ENCODE results near the gene RSPH1. TPM values are rescaled to one million over a fixed set of nuclear protein-coding genes. Genes with fewer than 3 reads are reported as not detected.

Gene RSPH1
- total RNA-seq, 2 donors from 2014 or later, result 1.8 to 2.2 TPM

DNA sequence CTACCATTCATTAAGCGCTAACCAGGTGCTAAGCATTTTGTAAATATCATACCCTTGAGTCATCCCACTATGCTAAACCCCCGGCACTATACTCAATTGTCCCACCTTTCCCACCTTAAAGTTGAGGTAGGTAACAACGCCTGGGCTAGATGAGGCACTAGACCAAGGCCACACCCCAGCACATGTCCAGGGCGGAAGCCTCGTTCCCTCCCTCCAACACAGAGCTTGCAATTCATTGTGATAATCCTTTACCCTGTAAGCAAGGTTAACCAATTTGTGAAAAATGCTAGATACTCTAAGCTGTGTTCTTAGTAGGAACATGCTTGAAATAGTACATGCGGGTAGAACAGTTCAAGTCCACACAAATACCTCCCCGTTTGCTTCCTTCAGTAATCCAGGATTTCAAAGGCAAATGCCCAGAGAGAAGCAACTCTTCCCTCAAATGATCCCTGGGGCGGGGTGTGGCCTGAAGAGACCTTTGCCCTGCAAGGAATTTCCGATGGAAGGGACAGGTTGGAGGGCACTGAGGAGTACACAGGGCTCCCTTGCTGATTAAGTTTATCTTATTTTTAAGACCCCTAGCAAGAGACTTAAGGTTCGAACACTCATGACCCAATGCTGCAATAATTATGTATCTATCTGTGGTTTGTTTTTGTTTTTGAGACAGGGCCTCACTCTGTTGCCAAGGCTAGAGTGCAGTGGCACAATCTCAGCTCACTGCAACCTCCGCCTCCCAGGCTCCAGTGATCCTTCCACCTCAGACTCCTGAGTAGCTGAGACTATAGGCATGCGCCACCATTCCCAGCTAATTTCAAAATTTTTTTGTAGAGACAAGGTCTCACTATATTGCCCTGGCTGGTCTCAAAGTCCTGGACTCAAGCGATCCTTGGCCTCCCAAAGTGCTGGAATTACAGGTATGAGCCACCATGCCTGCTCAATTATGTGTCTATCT lies 2.6 kb downstream of the RSPH1 start:
- Mint-ChIP-seq H3K27me3 (ENCODE audit: insufficient read depth) (peaks cover 13% of the 10 kb centered on the region), H3K4me3 (no peak overlapping the region), H3K9me3 (no peaks in the 10 kb centered on the region), H3K27ac (no peak overlapping the region), H3K36me3 (ENCODE audit: low read depth) (no peaks in the 10 kb centered on the region), H3K4me1 (peaks cover 24% of the 10 kb centered on the region)
- H3K9ac ChIP-seq (ENCODE audit: extremely low read depth, low read length, poor library complexity, severe bottlenecking), result no peak overlapping the region
- H3K4me1 ChIP-seq (ENCODE audit: control insufficient read depth, insufficient read depth, low read length), result peaks cover 5% of the 10 kb centered on the region
- no peaks in the 10 kb centered on the region for H3K36me3 ChIP-seq (ENCODE audit: control insufficient read depth, insufficient read depth, low read length)
- WGBS, 2 experiments (ENCODE audit: insufficient coverage in 1 of 2, insufficient read length in 1 of 2), result 78 to 87% methylated on average over 7 to 13 of the region's 13 CpGs
- H3K27me3 ChIP-seq (ENCODE audit: control insufficient read depth, insufficient read depth, low read length, poor library complexity, severe bottlenecking), result no peaks in the 10 kb centered on the region
- no peak overlapping the region for H3K27ac ChIP-seq (ENCODE audit: low read depth, low read length)
- TF ChIP-seq, protein P1, sequence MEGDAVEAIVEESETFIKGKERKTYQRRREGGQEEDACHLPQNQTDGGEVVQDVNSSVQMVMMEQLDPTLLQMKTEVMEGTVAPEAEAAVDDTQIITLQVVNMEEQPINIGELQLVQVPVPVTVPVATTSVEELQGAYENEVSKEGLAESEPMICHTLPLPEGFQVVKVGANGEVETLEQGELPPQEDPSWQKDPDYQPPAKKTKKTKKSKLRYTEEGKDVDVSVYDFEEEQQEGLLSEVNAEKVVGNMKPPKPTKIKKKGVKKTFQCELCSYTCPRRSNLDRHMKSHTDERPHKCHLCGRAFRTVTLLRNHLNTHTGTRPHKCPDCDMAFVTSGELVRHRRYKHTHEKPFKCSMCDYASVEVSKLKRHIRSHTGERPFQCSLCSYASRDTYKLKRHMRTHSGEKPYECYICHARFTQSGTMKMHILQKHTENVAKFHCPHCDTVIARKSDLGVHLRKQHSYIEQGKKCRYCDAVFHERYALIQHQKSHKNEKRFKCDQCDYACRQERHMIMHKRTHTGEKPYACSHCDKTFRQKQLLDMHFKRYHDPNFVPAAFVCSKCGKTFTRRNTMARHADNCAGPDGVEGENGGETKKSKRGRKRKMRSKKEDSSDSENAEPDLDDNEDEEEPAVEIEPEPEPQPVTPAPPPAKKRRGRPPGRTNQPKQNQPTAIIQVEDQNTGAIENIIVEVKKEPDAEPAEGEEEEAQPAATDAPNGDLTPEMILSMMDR (conservative IDR thresholded peaks at IDR 0.05), result no peak
- H3K4me3 ChIP-seq (ENCODE audit: low read length), result no peak overlapping the region
- no peaks in the 10 kb centered on the region for H3K9me3 ChIP-seq (ENCODE audit: control insufficient read depth, low read length)
- no peak for DNase-seq

DNA sequence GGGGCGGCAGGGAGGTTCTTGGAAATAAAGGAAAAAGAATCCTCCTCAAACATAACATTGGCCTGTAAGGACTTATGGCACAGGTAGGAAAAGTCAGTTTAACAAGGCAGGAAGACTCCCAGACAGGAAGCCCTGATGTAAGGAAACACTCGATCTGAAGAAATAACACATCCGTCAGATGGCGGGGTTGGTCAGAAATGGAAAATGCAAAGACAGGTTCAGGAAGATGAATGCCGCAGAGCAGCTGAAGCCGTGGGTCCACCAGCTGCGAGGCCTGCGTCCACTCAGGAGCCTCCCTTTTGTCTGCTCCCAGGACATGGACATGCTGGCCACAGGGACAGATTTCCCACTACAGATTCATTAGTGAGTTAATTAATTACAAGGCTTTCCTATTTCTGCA lies 3.8 kb downstream of the RSPH1 start:
- Mint-ChIP-seq H3K27me3 (ENCODE audit: insufficient read depth) (peaks cover 13% of the 10 kb centered on the region), H3K27ac (no peak overlapping the region), H3K36me3 (ENCODE audit: low read depth) (no peaks in the 10 kb centered on the region), H3K9me3 (no peaks in the 10 kb centered on the region), H3K4me1 (peaks cover 23% of the 10 kb centered on the region), H3K4me3 (no peak overlapping the region)
- H3K36me3 ChIP-seq (ENCODE audit: control insufficient read depth, insufficient read depth, low read length), result no peaks in the 10 kb centered on the region
- H3K4me3 ChIP-seq (ENCODE audit: low read length), result no peak overlapping the region
- no peaks in the 10 kb centered on the region for H3K9me3 ChIP-seq (ENCODE audit: control insufficient read depth, low read length)
- H3K27ac ChIP-seq (ENCODE audit: low read depth, low read length), result no peak overlapping the region
- H3K4me1 ChIP-seq (ENCODE audit: control insufficient read depth, insufficient read depth, low read length), result peaks cover 5% of the 10 kb centered on the region
- DNase-seq, result no peak
- H3K9ac ChIP-seq (ENCODE audit: extremely low read depth, low read length, poor library complexity, severe bottlenecking), result no peak overlapping the region
- no peaks in the 10 kb centered on the region for H3K27me3 ChIP-seq (ENCODE audit: control insufficient read depth, insufficient read depth, low read length, poor library complexity, severe bottlenecking)
- TF ChIP-seq, protein P1 (conservative IDR thresholded peaks at IDR 0.05), result no peak
- 94 to 97% methylated on average over 7 to 8 of the region's 8 CpGs for WGBS, 2 experiments (ENCODE audit: insufficient coverage in 1 of 2, insufficient read length in 1 of 2)

DNA sequence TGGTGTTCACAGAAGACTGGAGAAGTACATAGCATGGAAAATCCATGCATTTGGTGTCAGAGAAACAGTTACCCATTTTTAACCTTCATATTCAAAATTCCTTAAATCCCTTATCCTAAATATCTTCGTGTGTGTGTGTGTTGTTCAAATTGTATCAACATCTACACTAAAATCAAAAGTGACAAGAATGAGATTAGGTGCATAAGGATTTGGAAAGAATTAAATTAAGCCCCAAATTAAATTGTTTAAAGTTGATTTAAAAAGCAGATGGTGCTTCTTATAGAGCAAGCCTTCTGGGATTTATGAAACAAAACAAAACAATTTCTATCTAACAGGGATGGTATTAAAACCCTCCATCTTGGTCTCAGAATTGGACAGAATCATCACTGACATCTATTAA lies 4.7 kb downstream of the RSPH1 start:
- Mint-ChIP-seq H3K36me3 (ENCODE audit: low read depth) (no peaks in the 10 kb centered on the region), H3K27ac (no peak overlapping the region), H3K9me3 (no peaks in the 10 kb centered on the region), H3K27me3 (ENCODE audit: insufficient read depth) (peaks cover 13% of the 10 kb centered on the region), H3K4me3 (no peak overlapping the region), H3K4me1 (peaks cover 18% of the 10 kb centered on the region)
- Histone ChIP-seq H3K36me3 (ENCODE audit: control insufficient read depth, insufficient read depth, low read length) (no peaks in the 10 kb centered on the region), H3K9ac (ENCODE audit: extremely low read depth, low read length, poor library complexity, severe bottlenecking) (no peak overlapping the region), H3K9me3 (ENCODE audit: control insufficient read depth, low read length) (no peaks in the 10 kb centered on the region), H3K27me3 (ENCODE audit: control insufficient read depth, insufficient read depth, low read length, poor library complexity, severe bottlenecking) (no peaks in the 10 kb centered on the region), H3K4me3 (ENCODE audit: low read length) (no peak overlapping the region), H3K4me1 (ENCODE audit: control insufficient read depth, insufficient read depth, low read length) (peaks cover 5% of the 10 kb centered on the region), H3K27ac (ENCODE audit: low read depth, low read length) (no peak overlapping the region)
- no CpG with 5 or more reads among the region's 1 CpG for WGBS, 2 experiments (ENCODE audit: insufficient coverage in 1 of 2, insufficient read length in 1 of 2)
- no peak for DNase-seq
- TF ChIP-seq, protein P1 (conservative IDR thresholded peaks at IDR 0.05), result no peak

Measured in endodermal cell (in vitro differentiated cells).